B cell (primary cell): Measurements from ENCODE around the gene GAK. TPM values are rescaled to one million over a fixed set of nuclear protein-coding genes. Genes with fewer than 3 reads are reported as not detected.
A peak's percentile ranks its signal among the peaks of the same experiment; 100 is the strongest.

Experiments
- ATAC-seq: fragments of 200-7000 bp; cut with Tn5 transposase; one replicate; pipeline ENCODE4 v1.10.0; 2021; ENCODE audit warnings: low read depth, mild to moderate bottlenecking, moderate number of reproducible peaks, moderate library complexity
- CTCF ChIA-PET: fragments of 350-600 bp; sonication (Branson Sonifier 250); formaldehyde crosslinking; loops from one replicate; lab custom pipeline; 2021; ENCODE audit warnings: antibody characterized with exemption, inconsistent platforms; lab: Charles Lee
- POLR2A ChIA-PET: fragments of 350-600 bp; sonication (Branson Sonifier 250); formaldehyde crosslinking; loops from one replicate; lab custom pipeline; 2021; ENCODE audit warnings: antibody characterized with exemption; lab: Charles Lee
- DNase-seq: peaks from one replicate; pipeline ENCODE4 v3.0.0; 2013
- H2AFZ ChIP-seq: 2 replicates; pipeline ENCODE4 v1.6.1; 2012; ENCODE audit warnings: mild to moderate bottlenecking, low read depth, low read length; ENCODE audit not compliant: insufficient read depth, poor library complexity, severe bottlenecking
- H3K27ac ChIP-seq, 2 donors: 1 replicate in 1 of 2; 2 replicates in 1 of 2; pipeline ENCODE4 v1.5.1; 2012 to 2013; ENCODE audit warnings: low read length in 2 of 2, mild to moderate bottlenecking in 2 of 2, moderate library complexity in 1 of 2
- H3K27me3 ChIP-seq, 4 experiments: fragments of 200-600 bp in 1 of 4; sonication (generic) in 1 of 4; replicated peaks in 1 of 4; 1 replicate in 2 of 4; 2 replicates in 2 of 4; pipeline versions ENCODE4 v1.6.1 to v1.7.0; 2013 to 2016; ENCODE audit warnings: low read length in 3 of 4, mild to moderate bottlenecking in 2 of 4, mixed read lengths in 1 of 4, moderate library complexity in 1 of 4; ENCODE audit not compliant: insufficient read depth in 4 of 4, control insufficient read depth in 3 of 4; ENCODE audit errors: control extremely low read depth in 1 of 4
- H3K36me3 ChIP-seq, 2 experiments: replicated peaks in 1 of 2; 1 replicate in 1 of 2; 2 replicates in 1 of 2; pipeline versions ENCODE4 v1.6.1 to v1.7.1; 2013; ENCODE audit warnings: low read length in 1 of 2; ENCODE audit not compliant: insufficient read depth in 2 of 2, control insufficient read depth in 1 of 2; ENCODE audit errors: control extremely low read depth in 1 of 2, extremely low read depth in 1 of 2
- H3K4me1 ChIP-seq, 2 donors: fragments of 200-600 bp in 1 of 2; sonication (generic) in 1 of 2; 1 replicate in 1 of 2; 2 replicates in 1 of 2; pipeline versions ENCODE4 v1.5.1 to v1.6.1; 2013 to 2017; ENCODE audit warnings: low read length in 2 of 2; ENCODE audit not compliant: control insufficient read depth in 2 of 2, insufficient read depth in 2 of 2
- H3K4me2 ChIP-seq: replicated peaks from 2 replicates; pipeline ENCODE3; 2012; ENCODE audit warnings: mild to moderate bottlenecking, low read depth, low read length; ENCODE audit not compliant: poor library complexity, severe bottlenecking
- H3K4me3 ChIP-seq, 5 experiments: fragments of 200-600 bp in 1 of 5; sonication (generic) in 1 of 5; 1 replicate in 3 of 5; 2 replicates in 2 of 5; pipeline versions ENCODE4 v1.5.1 to v1.7.0; 2011 to 2016; ENCODE audit warnings: low read length in 4 of 5, mild to moderate bottlenecking in 4 of 5, low read depth in 2 of 5, control low read depth in 1 of 5, moderate library complexity in 1 of 5; ENCODE audit not compliant: insufficient read depth in 1 of 5; ENCODE audit errors: control extremely low read depth in 1 of 5, extremely low read depth in 1 of 5
- H3K79me2 ChIP-seq: fragments of 200-600 bp; sonication (generic); one replicate; pipeline ENCODE4 v1.6.0; 2016; ENCODE audit warnings: low read length; ENCODE audit not compliant: control insufficient read depth, insufficient read depth
- H3K9ac ChIP-seq: fragments of 200-600 bp; sonication (generic); 2 replicates; pipeline ENCODE4 v1.6.1; 2017; ENCODE audit warnings: mild to moderate bottlenecking, low read length, moderate library complexity
- H3K9me3 ChIP-seq, 3 donors: one replicate each; pipeline versions ENCODE4 v1.6.1 to v1.7.1; 2013; ENCODE audit warnings: low read length in 2 of 3; ENCODE audit not compliant: control insufficient read depth in 2 of 3, insufficient read depth in 1 of 3; ENCODE audit errors: control extremely low read depth in 1 of 3
- H4K20me1 ChIP-seq: 2 replicates; pipeline ENCODE4 v1.6.0; 2012; ENCODE audit warnings: mild to moderate bottlenecking, low read length; ENCODE audit not compliant: insufficient read depth, control insufficient read depth, poor library complexity, severe bottlenecking
- H3K27ac Mint-ChIP-seq: one replicate; pipeline ENCODE4 v1.8.0; 2021; ENCODE audit warnings: mixed read lengths
- H3K27me3 Mint-ChIP-seq: one replicate; pipeline ENCODE4 v1.8.0; 2021; ENCODE audit warnings: mixed read lengths
- H3K4me1 Mint-ChIP-seq: one replicate; pipeline ENCODE4 v1.8.0; 2021; ENCODE audit warnings: mixed read lengths
- H3K4me3 Mint-ChIP-seq: one replicate; pipeline ENCODE4 v1.8.0; 2021; ENCODE audit warnings: mixed read lengths
- H3K9me3 Mint-ChIP-seq: one replicate; pipeline ENCODE4 v1.8.0; 2022; ENCODE audit warnings: mixed read lengths; ENCODE audit not compliant: insufficient read depth
- CTCF ChIP-seq: fragments of 200-600 bp; IDR thresholded peaks from one replicate; pipeline ENCODE4 v1.8.0; 2022; ENCODE audit warnings: antibody characterized with exemption, mild to moderate bottlenecking
- EZH2 ChIP-seq: IDR thresholded peaks from 2 replicates; pipeline ENCODE4 v1.6.1; 2012; ENCODE audit warnings: borderline replicate concordance, low read depth, mild to moderate bottlenecking, moderate library complexity, low read length; ENCODE audit not compliant: insufficient read depth, poor library complexity, severe bottlenecking
- WGBS: methylation state at CpG from one replicate; pipeline ENCODE4 v1.1.5; 2013; ENCODE audit warnings: missing lambda C conversion rate; ENCODE audit not compliant: insufficient coverage; 5-methylcytosine and 5-hydroxymethylcytosine counted together
- intact Hi-C: fragments of 100-400 bp; cut with micrococcal nuclease; formaldehyde crosslinking; loops from one replicate; pipeline ENCODE4 v1.10.0; 2022
- polyA plus RNA-seq: library from polyadenylated mRNA; depleted of rRNA; stranded (reverse); fragments of >200 nt; gene quantifications from 2 replicates; pipeline ENCODE4 v1.2.3, GENCODE V29; 2012
- total RNA-seq, 2 donors: library from RNA; stranded (reverse); fragments of 120-200 nt in 1 of 2; gene quantifications; 1 replicate in 1 of 2; 2 replicates in 1 of 2; pipeline versions ENCODE4 v1.2.3 to v1.2.4, GENCODE V29; 2013 to 2022

The GAK gene
- total and polyA plus RNA-seq, 2 donors (not counting 1 experiment from before 2014, with no cell fraction given) = 113 to 283 TPM

GRCh38 chr4:970854-971520 lies 38.9 kb upstream of the GAK start:
- Mint-ChIP-seq H3K4me1 (peaks cover 9% of the 10 kb centered on the region), H3K27me3 (no peaks in the 10 kb centered on the region), H3K4me3 (peak overlapping the region; percentile 60), H3K9me3 (no peaks in the 10 kb centered on the region), H3K27ac (no peak overlapping the region)
- Histone ChIP-seq H3K4me3 (no peak overlapping the region), H3K27me3 (peaks cover 0 to 6% (median under 1%) of the 10 kb centered on the region in 4 experiments), H3K27ac (no peak overlapping the region), H3K79me2 (peaks cover 24% of the 10 kb centered on the region), H3K4me1 (peaks cover 14 to 29% of the 10 kb centered on the region in 2 donors), H3K9ac (no peak overlapping the region), H4K20me1 (peaks cover 65% of the 10 kb centered on the region), H3K9me3 (peaks cover 0 to 15% (median 0%) of the 10 kb centered on the region in 3 donors), H3K4me2 (no peak overlapping the region), H2AFZ (no peak overlapping the region), H3K36me3 (peaks cover 0 to 3% of the 10 kb centered on the region in 2 experiments)
- DNase-seq (no peak), ATAC-seq (no peak)
- POLR2A ChIA-PET = no interaction called here
- intact Hi-C loops = no loop called here
- CTCF ChIA-PET = interaction anchor here (1.5 kb wide), 1 partner anchor 228 kb away, joined by 4 read pairs; no protein-coding TSS in a partner anchor
- 92% methylated on average over 14 of the region's 17 CpGs for WGBS
- TF ChIP-seq CTCF (no peak), EZH2 (no peak)

- peaks cover 9% of the 10 kb centered on the region for H3K4me1 Mint-ChIP-seq
- H3K36me3 ChIP-seq = peaks cover 0 to 5% of the 10 kb centered on the region in 2 experiments
- DNase-seq (no peak), ATAC-seq (no peak)
- POLR2A ChIA-PET = no interaction called here
- H3K4me3 ChIP-seq = no peak overlapping the region
- H4K20me1 ChIP-seq = peaks cover 65% of the 10 kb centered on the region
- H3K9ac ChIP-seq = no peak overlapping the region
- H3K27me3 Mint-ChIP-seq = no peaks in the 10 kb centered on the region
- H3K27me3 ChIP-seq = peaks cover 0 to 6% (median under 1%) of the 10 kb centered on the region in 4 experiments
- H3K9me3 ChIP-seq = peaks cover 0 to 12% (median 0%) of the 10 kb centered on the region in 3 donors
- H3K4me2 ChIP-seq = no peak overlapping the region
- CTCF ChIA-PET = interaction anchor here (1.5 kb wide), 1 partner anchor 228 kb away, joined by 4 read pairs; no protein-coding TSS in a partner anchor
- intact Hi-C loops = no loop called here
- TF ChIP-seq EZH2 (no peak), CTCF (no peak)
- H3K4me1 ChIP-seq = peaks cover 14 to 29% of the 10 kb centered on the region in 2 donors
- no peak overlapping the region for H3K27ac Mint-ChIP-seq
- H3K9me3 Mint-ChIP-seq = no peaks in the 10 kb centered on the region
- H2AFZ ChIP-seq = no peak overlapping the region
- H3K79me2 ChIP-seq = peaks cover 24% of the 10 kb centered on the region
- no peak overlapping the region for H3K27ac ChIP-seq
- peak overlapping the region; percentile 60 for H3K4me3 Mint-ChIP-seq
- WGBS = 96% methylated on average over 21 of the region's 25 CpGs
Measured at GRCh38 chr4:970046-970745, 38.1 kb upstream of the GAK start.
